ENCODE measurements around the gene CMTM7.

Gene CMTM7

GRCh38 chr3:32414522-32415202 lies 23.0 kb downstream of the CMTM7 start:
- peak overlapping the region; percentile 14 for H3K4me3 Mint-ChIP-seq
- no peak for DNase-seq (ENCODE audit: low spot score in 2 of 2)
- peaks cover 45% of the 10 kb centered on the region for H3K4me1 Mint-ChIP-seq

GRCh38 chr3:32419742-32420125 lies 28.1 kb downstream of the CMTM7 start:
- no peaks in the 10 kb centered on the region for H3K27me3 Mint-ChIP-seq
- peaks cover 62% of the 10 kb centered on the region for H3K4me1 Mint-ChIP-seq
- H3K27ac Mint-ChIP-seq: peak overlapping the region; percentile 83
- ATAC-seq (ENCODE audit: low read depth) (peak; percentile 25), DNase-seq (ENCODE audit: low spot score in 2 of 2) (no peak)
- H3K4me3 Mint-ChIP-seq: peak overlapping the region; percentile 70
- H3K36me3 Mint-ChIP-seq: peaks cover 3% of the 10 kb centered on the region
- H3K9me3 Mint-ChIP-seq: no peaks in the 10 kb centered on the region

More at GRCh38 chr3:32414522-32415202, 23.0 kb downstream of the CMTM7 start:
- ATAC-seq (ENCODE audit: low read depth): peak; percentile 97
- Mint-ChIP-seq H3K9me3 (no peaks in the 10 kb centered on the region), H3K27me3 (no peaks in the 10 kb centered on the region), H3K27ac (peak overlapping the region; percentile 92), H3K36me3 (peaks cover 10% of the 10 kb centered on the region)

- H3K27ac Mint-ChIP-seq: peak overlapping the region; percentile 83
- peaks cover 3% of the 10 kb centered on the region for H3K36me3 Mint-ChIP-seq
- no peaks in the 10 kb centered on the region for H3K9me3 Mint-ChIP-seq
- ATAC-seq (ENCODE audit: low read depth) (peak; percentile 70), DNase-seq (ENCODE audit: low spot score in 2 of 2) (no peak)
- peaks cover 62% of the 10 kb centered on the region for H3K4me1 Mint-ChIP-seq
- no peaks in the 10 kb centered on the region for H3K27me3 Mint-ChIP-seq
- H3K4me3 Mint-ChIP-seq: peak overlapping the region; percentile 70
Observed at GRCh38 chr3:32420126-32421038, 28.7 kb downstream of the CMTM7 start.

- no peak for DNase-seq (ENCODE audit: low spot score in 2 of 2)
- Mint-ChIP-seq H3K27me3 (no peaks in the 10 kb centered on the region), H3K9me3 (no peaks in the 10 kb centered on the region), H3K27ac (peak overlapping the region; percentile 83), H3K4me1 (peaks cover 55% of the 10 kb centered on the region), H3K4me3 (peak overlapping the region; percentile 35), H3K36me3 (peaks cover 3% of the 10 kb centered on the region)
- no peak for ATAC-seq (ENCODE audit: low read depth)
Observed at GRCh38 chr3:32421185-32421584, 29.5 kb downstream of the CMTM7 start.

GRCh38 chr3:32421991-32422859 lies 30.6 kb downstream of the CMTM7 start:
- peak overlapping the region; percentile 83 for H3K27ac Mint-ChIP-seq
- peaks cover 52% of the 10 kb centered on the region for H3K4me1 Mint-ChIP-seq
- H3K9me3 Mint-ChIP-seq: no peaks in the 10 kb centered on the region
- H3K4me3 Mint-ChIP-seq: peak overlapping the region; percentile 25
- DNase-seq (ENCODE audit: low spot score in 2 of 2) (no peak), ATAC-seq (ENCODE audit: low read depth) (no peak)
- no peaks in the 10 kb centered on the region for H3K27me3 Mint-ChIP-seq
- peaks cover 3% of the 10 kb centered on the region for H3K36me3 Mint-ChIP-seq

GRCh38 chr3:32422943-32423342 lies 31.3 kb downstream of the CMTM7 start:
- Mint-ChIP-seq H3K27me3 (no peaks in the 10 kb centered on the region), H3K4me3 (peak overlapping the region; percentile 21), H3K4me1 (peaks cover 58% of the 10 kb centered on the region), H3K9me3 (no peaks in the 10 kb centered on the region), H3K36me3 (peaks cover 3% of the 10 kb centered on the region), H3K27ac (peak overlapping the region; percentile 83)
- DNase-seq (ENCODE audit: low spot score in 2 of 2) (no peak), ATAC-seq (ENCODE audit: low read depth) (no peak)

- peaks cover 3% of the 10 kb centered on the region for H3K36me3 Mint-ChIP-seq
- peaks cover 60% of the 10 kb centered on the region for H3K4me1 Mint-ChIP-seq
- peak overlapping the region; percentile 83 for H3K27ac Mint-ChIP-seq
- peak; percentile 44 for ATAC-seq (ENCODE audit: low read depth)
- no peak overlapping the region for H3K4me3 Mint-ChIP-seq
- H3K9me3 Mint-ChIP-seq: no peaks in the 10 kb centered on the region
- H3K27me3 Mint-ChIP-seq: no peaks in the 10 kb centered on the region
- no peak for DNase-seq (ENCODE audit: low spot score in 2 of 2)
Observed at GRCh38 chr3:32423534-32423933, 31.9 kb downstream of the CMTM7 start.

- Mint-ChIP-seq H3K27ac (peak overlapping the region; percentile 83), H3K9me3 (no peaks in the 10 kb centered on the region), H3K36me3 (peaks cover 3% of the 10 kb centered on the region), H3K4me3 (peak overlapping the region; percentile 1), H3K4me1 (peaks cover 63% of the 10 kb centered on the region), H3K27me3 (no peaks in the 10 kb centered on the region)
- peak; percentile 24 for ATAC-seq (ENCODE audit: low read depth)
- no peak for DNase-seq (ENCODE audit: low spot score in 2 of 2)
Observed at GRCh38 chr3:32423956-32424557, 32.4 kb downstream of the CMTM7 start.

GRCh38 chr3:32424581-32425250 lies 33.1 kb downstream of the CMTM7 start:
- Mint-ChIP-seq H3K27me3 (no peaks in the 10 kb centered on the region), H3K4me3 (peak overlapping the region; percentile 50), H3K9me3 (no peaks in the 10 kb centered on the region), H3K36me3 (peaks cover 2% of the 10 kb centered on the region), H3K27ac (peak overlapping the region; percentile 83), H3K4me1 (peaks cover 57% of the 10 kb centered on the region)
- ATAC-seq (ENCODE audit: low read depth) (no peak), DNase-seq (ENCODE audit: low spot score in 2 of 2) (no peak)

- H3K9me3 Mint-ChIP-seq: no peaks in the 10 kb centered on the region
- no peak for DNase-seq (ENCODE audit: low spot score in 2 of 2)
- ATAC-seq (ENCODE audit: low read depth): peak; percentile 61
- peaks cover 3% of the 10 kb centered on the region for H3K36me3 Mint-ChIP-seq
- no peaks in the 10 kb centered on the region for H3K27me3 Mint-ChIP-seq
- peak overlapping the region; percentile 81 for H3K27ac Mint-ChIP-seq
- peak overlapping the region; percentile 32 for H3K4me3 Mint-ChIP-seq
- H3K4me1 Mint-ChIP-seq: peaks cover 57% of the 10 kb centered on the region
Observed at GRCh38 chr3:32428092-32429068, 36.7 kb downstream of the CMTM7 start.

- DNase-seq (ENCODE audit: low spot score in 2 of 2) (no peak), ATAC-seq (ENCODE audit: low read depth) (no peak)
- Mint-ChIP-seq H3K4me1 (peaks cover 48% of the 10 kb centered on the region), H3K9me3 (no peaks in the 10 kb centered on the region), H3K4me3 (no peak overlapping the region), H3K36me3 (peaks cover 3% of the 10 kb centered on the region), H3K27ac (peak overlapping the region; percentile 58), H3K27me3 (no peaks in the 10 kb centered on the region)
Observed at GRCh38 chr3:32430900-32431299, 39.2 kb downstream of the CMTM7 start.

- Mint-ChIP-seq H3K4me1 (peaks cover 53% of the 10 kb centered on the region), H3K27ac (peak overlapping the region; percentile 58), H3K9me3 (no peaks in the 10 kb centered on the region), H3K4me3 (no peak overlapping the region), H3K36me3 (peaks cover 3% of the 10 kb centered on the region), H3K27me3 (no peaks in the 10 kb centered on the region)
- no peak for ATAC-seq (ENCODE audit: low read depth)
- DNase-seq (ENCODE audit: low spot score in 2 of 2): no peak
Observed at GRCh38 chr3:32431481-32431880, 39.8 kb downstream of the CMTM7 start.
